B cell (primary cell): ENCODE data around the gene UMOD.

Experiments
- EZH2 ChIP-seq: IDR thresholded peaks from 2 replicates; pipeline ENCODE4 v1.6.1; 2012; ENCODE audit warnings: borderline replicate concordance, low read depth, mild to moderate bottlenecking, moderate library complexity, low read length; ENCODE audit not compliant: insufficient read depth, poor library complexity, severe bottlenecking
- TF ChIP-seq, protein P1 (sequence below): fragments of 200-600 bp; IDR thresholded peaks from one replicate; pipeline ENCODE4 v1.8.0; 2022; ENCODE audit warnings: antibody characterized with exemption, mild to moderate bottlenecking

DNA sequence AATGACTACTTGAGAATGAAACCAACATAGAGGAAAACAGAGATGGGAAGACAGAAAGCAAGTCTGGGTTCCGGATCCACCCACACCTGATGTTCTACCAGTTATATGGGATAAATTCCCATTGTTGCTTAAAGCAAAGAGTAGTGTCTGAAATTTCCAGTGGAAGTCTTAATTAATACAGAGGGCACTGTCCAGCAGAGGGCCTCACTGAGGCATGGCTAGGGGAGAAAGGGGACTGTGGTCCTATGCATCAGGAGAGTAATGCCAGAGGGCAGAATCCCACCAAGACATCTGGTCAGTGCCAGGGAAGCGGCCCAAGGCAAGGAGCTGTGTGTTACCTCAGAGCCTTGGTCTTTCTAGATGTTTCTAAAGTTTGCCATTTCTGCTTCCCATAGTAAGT, 7.5 kb upstream of the UMOD start:
- TF ChIP-seq, protein P1, sequence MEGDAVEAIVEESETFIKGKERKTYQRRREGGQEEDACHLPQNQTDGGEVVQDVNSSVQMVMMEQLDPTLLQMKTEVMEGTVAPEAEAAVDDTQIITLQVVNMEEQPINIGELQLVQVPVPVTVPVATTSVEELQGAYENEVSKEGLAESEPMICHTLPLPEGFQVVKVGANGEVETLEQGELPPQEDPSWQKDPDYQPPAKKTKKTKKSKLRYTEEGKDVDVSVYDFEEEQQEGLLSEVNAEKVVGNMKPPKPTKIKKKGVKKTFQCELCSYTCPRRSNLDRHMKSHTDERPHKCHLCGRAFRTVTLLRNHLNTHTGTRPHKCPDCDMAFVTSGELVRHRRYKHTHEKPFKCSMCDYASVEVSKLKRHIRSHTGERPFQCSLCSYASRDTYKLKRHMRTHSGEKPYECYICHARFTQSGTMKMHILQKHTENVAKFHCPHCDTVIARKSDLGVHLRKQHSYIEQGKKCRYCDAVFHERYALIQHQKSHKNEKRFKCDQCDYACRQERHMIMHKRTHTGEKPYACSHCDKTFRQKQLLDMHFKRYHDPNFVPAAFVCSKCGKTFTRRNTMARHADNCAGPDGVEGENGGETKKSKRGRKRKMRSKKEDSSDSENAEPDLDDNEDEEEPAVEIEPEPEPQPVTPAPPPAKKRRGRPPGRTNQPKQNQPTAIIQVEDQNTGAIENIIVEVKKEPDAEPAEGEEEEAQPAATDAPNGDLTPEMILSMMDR, result no peak
- no peak for TF ChIP-seq EZH2
